ENCODE measurements around the gene MRPL12.

- TF ChIP-seq CTCF (IDR thresholded peaks at IDR 0.05), result no peak
- TF ChIP-seq EZH2 (IDR thresholded peaks at IDR 0.05), result no peak
- TF ChIP-seq EZH2phosphoT487 (IDR thresholded peaks at IDR 0.05), result no peak
Measured at GRCh38 chr17:81738801-81739393, 35.7 kb downstream of the MRPL12 start.

All from neural progenitor cell (in vitro differentiated cells).